Suprapubic skin (tissue), 4 donors: ENCODE measurements around the gene TGFBRAP1. TPM values are rescaled to one million over a fixed set of nuclear protein-coding genes. Genes with fewer than 3 reads are reported as not detected.

Source experiments
- DNase-seq, 2 donors: peaks; one replicate each; pipeline ENCODE4 v3.0.0-alpha.2; 2019; ENCODE audit warnings: low spot score in 2 of 2
- H3K27ac ChIP-seq: fragments of 200-600 bp; sonication (generic); one replicate; pipeline ENCODE4 v1.5.1; 2019
- H3K27me3 ChIP-seq: fragments of 200-600 bp; sonication (generic); one replicate; pipeline ENCODE4 v1.5.1; 2019
- H3K36me3 ChIP-seq: fragments of 200-600 bp; sonication (generic); one replicate; pipeline ENCODE4 v1.5.1; 2019
- H3K4me1 ChIP-seq: fragments of 200-600 bp; sonication (generic); one replicate; pipeline ENCODE4 v1.5.1; 2019
- H3K4me3 ChIP-seq: fragments of 200-600 bp; sonication (generic); one replicate; pipeline ENCODE4 v1.5.1; 2019; ENCODE audit warnings: mild to moderate bottlenecking
- H3K9me3 ChIP-seq: fragments of 200-600 bp; sonication (generic); one replicate; pipeline ENCODE4 v1.5.1; 2019
- EP300 ChIP-seq: sonication (generic); formaldehyde crosslinking; IDR thresholded peaks from one replicate; pipeline ENCODE4 v1.6.1; 2017; ENCODE audit warnings: antibody characterized with exemption
- POLR2A ChIP-seq, 2 donors: fragments of 450-650 bp; IDR thresholded peaks; one replicate each; pipeline ENCODE4 v1.6.1; 2017; ENCODE audit warnings: antibody characterized with exemption in 2 of 2, mild to moderate bottlenecking in 2 of 2, moderate library complexity in 2 of 2
- POLR2AphosphoS5 ChIP-seq, 3 donors: sonication (generic); formaldehyde crosslinking; IDR thresholded peaks; one replicate each; pipeline ENCODE4 v1.6.1; 2017; ENCODE audit warnings: antibody characterized with exemption in 3 of 3
- WGBS: methylation state at CpG from one replicate; pipeline ENCODE4 v1.1.5; 2018; 5-methylcytosine and 5-hydroxymethylcytosine counted together
- total RNA-seq, 4 donors: library from RNA; depleted of rRNA; stranded (reverse); fragments of >200 nt; gene quantifications; one replicate each; pipeline ENCODE4 v1.1.0, GENCODE V29; 2016
- TF ChIP-seq, protein P1 (sequence below), 2 donors: fragments of 200-600 bp in 1 of 2; fragments of 450-650 bp in 1 of 2; sonication (generic) in 1 of 2; IDR thresholded peaks; one replicate each; pipeline ENCODE4 v1.5.1; 2016 to 2019; ENCODE audit warnings: antibody characterized with exemption in 2 of 2, mild to moderate bottlenecking in 1 of 2, moderate library complexity in 1 of 2

Gene TGFBRAP1
- total RNA-seq, 4 donors from 2014 or later = 31.0 to 38.1 (median 36.9) TPM

DNA sequence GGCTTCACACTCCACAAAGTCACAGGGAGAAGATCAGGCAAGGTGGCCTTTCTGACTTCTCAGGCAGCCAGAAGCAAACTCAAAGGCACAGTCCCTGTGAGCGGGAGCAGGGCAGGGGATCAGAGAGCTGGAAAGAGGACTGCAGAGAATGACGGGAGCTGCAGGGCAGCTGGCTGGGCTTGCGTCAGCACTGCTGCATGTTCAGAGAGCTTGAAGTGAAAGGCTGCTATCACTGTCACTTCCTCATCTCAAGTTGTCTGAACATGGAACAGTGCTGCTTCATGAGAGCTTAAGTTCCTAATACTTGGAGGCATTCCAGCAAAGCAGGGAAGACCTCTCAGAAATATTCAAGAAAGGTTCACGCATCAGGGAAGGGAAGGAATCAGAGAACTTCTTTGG, 20.4 kb downstream of the TGFBRAP1 start:
- DNase-seq = no peak
- TF ChIP-seq POLR2AphosphoS5 (IDR thresholded peaks at IDR 0.05) (no peak), POLR2A (IDR thresholded peaks at IDR 0.05) (no peak), EP300 (no peak)
- TF ChIP-seq, protein P1, sequence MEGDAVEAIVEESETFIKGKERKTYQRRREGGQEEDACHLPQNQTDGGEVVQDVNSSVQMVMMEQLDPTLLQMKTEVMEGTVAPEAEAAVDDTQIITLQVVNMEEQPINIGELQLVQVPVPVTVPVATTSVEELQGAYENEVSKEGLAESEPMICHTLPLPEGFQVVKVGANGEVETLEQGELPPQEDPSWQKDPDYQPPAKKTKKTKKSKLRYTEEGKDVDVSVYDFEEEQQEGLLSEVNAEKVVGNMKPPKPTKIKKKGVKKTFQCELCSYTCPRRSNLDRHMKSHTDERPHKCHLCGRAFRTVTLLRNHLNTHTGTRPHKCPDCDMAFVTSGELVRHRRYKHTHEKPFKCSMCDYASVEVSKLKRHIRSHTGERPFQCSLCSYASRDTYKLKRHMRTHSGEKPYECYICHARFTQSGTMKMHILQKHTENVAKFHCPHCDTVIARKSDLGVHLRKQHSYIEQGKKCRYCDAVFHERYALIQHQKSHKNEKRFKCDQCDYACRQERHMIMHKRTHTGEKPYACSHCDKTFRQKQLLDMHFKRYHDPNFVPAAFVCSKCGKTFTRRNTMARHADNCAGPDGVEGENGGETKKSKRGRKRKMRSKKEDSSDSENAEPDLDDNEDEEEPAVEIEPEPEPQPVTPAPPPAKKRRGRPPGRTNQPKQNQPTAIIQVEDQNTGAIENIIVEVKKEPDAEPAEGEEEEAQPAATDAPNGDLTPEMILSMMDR (IDR thresholded peaks at IDR 0.05) = no peak
- no peak overlapping the region for H3K27ac ChIP-seq

DNA sequence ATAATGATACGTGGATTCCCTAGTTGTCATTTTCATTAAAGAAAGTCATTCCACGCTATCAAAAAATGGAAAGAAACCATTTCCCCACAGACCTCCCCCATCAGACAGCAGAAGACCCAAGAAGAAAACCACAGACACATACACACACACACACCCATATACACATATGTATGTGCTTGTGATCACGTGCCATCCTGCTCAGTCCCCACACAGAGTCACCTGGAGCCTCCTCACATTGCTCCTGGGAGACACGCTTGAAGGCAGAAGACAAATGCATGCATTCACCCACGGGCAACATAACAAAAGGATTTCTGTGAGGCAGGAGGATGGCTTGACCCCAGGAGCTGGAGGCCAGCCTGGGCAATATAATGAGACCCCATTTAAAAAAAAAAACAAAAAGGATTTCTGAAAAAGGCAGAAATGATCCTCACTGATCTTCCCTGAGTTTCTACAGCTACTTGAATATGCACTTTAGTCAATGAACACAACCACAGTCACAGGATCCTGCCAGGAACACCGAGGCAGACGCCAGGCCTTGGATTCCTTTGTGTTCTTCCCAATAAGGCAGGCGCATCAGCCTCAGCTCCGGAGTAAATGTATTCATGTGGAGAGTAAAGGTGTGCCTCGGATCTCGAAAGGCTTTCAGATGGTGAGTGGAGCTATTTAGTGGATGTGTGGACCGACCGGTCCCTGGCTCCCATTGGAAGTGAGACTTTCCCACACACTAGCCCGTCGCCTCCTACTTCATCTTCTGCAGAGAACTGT, 21.0 kb downstream of the TGFBRAP1 start:
- H3K27ac ChIP-seq = no peak overlapping the region
- DNase-seq = no peak
- 93% methylated on average over 14 of the region's 15 CpGs for WGBS

More for the DNA sequence above, 20.4 kb downstream of the TGFBRAP1 start:
- no peaks in the 10 kb centered on the region for H3K27me3 ChIP-seq
- no peaks in the 10 kb centered on the region for H3K4me1 ChIP-seq
- WGBS = 83% methylated on average over 4 of the region's 4 CpGs
- no peak overlapping the region for H3K4me3 ChIP-seq
- H3K9me3 ChIP-seq = no peaks in the 10 kb centered on the region
- H3K36me3 ChIP-seq = peaks cover 18% of the 10 kb centered on the region

DNA sequence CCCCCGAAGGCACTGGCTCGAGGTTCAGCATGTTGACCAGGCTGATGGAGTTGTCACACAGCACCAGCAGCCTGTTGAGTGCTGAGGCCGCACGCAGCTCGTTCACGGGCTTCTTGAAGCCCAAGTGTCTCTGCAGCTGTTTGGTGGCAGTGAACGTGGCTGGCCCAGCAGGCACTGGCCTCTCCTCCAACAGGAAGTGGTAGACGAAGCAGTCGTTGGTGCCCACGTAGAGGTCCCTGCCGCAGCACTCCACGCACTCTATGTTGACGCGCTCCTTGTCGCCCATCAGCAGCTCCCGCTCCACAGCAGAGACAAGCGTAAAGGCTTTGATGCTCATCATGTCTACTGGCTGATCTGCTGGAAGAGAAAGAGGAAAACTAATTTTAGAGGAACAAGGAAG, 21.6 kb downstream of the TGFBRAP1 start:
- TF ChIP-seq POLR2AphosphoS5 (IDR thresholded peaks at IDR 0.05) = no peak
- DNase-seq = no peak
- WGBS = 92% methylated on average over 11 of the region's 17 CpGs
- Histone ChIP-seq H3K27ac (no peak overlapping the region), H3K4me3 (no peak overlapping the region), H3K36me3 (peaks cover 18% of the 10 kb centered on the region), H3K9me3 (no peaks in the 10 kb centered on the region), H3K4me1 (no peaks in the 10 kb centered on the region), H3K27me3 (no peaks in the 10 kb centered on the region)

More for the DNA sequence above, 21.0 kb downstream of the TGFBRAP1 start:
- Histone ChIP-seq H3K9me3 (no peaks in the 10 kb centered on the region), H3K4me1 (no peaks in the 10 kb centered on the region), H3K4me3 (no peak overlapping the region), H3K27me3 (no peaks in the 10 kb centered on the region), H3K36me3 (peaks cover 18% of the 10 kb centered on the region)
- TF ChIP-seq, protein P1 (IDR thresholded peaks at IDR 0.05) = no peak
- no peak for TF ChIP-seq POLR2A (IDR thresholded peaks at IDR 0.05)
- no peak for TF ChIP-seq POLR2AphosphoS5 (IDR thresholded peaks at IDR 0.05)
- TF ChIP-seq EP300 = no peak

DNA sequence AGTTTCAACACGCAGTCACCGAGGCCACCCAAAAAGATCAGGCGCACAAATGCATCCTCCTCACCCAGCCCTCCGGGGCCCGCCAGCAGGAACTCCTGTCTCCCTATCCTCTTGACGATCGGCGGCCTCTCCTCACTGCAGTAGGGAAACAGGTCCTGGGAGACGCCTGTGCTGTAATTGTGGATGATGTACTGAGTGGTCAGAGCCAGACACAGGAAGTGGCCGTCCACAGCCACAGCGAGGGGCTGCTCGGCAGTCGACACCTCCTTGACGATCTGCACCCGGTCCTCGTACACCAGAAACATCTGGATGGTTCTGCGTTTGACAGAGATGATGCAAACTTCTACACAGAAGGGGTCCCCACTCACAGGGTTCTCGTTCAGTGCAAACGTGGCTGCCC, 22.0 kb downstream of the TGFBRAP1 start:
- H3K36me3 ChIP-seq = peaks cover 18% of the 10 kb centered on the region
- H3K27ac ChIP-seq = no peak overlapping the region
- H3K4me1 ChIP-seq = no peaks in the 10 kb centered on the region
- H3K9me3 ChIP-seq = no peaks in the 10 kb centered on the region
- TF ChIP-seq EP300 (no peak), POLR2A (IDR thresholded peaks at IDR 0.05) (no peak), POLR2AphosphoS5 (IDR thresholded peaks at IDR 0.05) (no peak)
- TF ChIP-seq, protein P1 (IDR thresholded peaks at IDR 0.05) = no peak
- no peak overlapping the region for H3K4me3 ChIP-seq
- DNase-seq = no peak
- WGBS = 92% methylated on average over 16 of the region's 19 CpGs
- H3K27me3 ChIP-seq = no peaks in the 10 kb centered on the region

DNA sequence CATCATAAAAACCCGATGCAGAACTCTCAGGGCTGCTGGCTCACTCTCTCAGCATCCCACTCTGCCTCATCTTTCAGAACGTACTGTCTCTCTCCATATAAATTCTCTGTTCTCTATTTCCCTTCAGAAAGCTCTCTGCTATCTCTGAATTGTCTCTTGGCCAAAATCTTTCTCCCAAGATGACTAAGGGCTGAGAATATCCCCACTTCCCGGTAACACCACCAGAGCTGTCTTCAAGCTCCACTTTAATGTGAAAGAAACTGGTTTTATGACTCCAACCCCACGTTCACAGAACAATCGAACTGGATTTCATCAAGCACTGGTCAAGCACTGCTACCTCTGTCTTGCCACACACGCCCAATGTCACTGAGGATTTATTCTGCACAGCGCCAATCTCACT, 22.4 kb downstream of the TGFBRAP1 start:
- DNase-seq = no peak
- H3K4me3 ChIP-seq = no peak overlapping the region
- peaks cover 18% of the 10 kb centered on the region for H3K36me3 ChIP-seq
- no peaks in the 10 kb centered on the region for H3K9me3 ChIP-seq
- H3K4me1 ChIP-seq = no peaks in the 10 kb centered on the region
- TF ChIP-seq EP300 = no peak
- no peak for TF ChIP-seq POLR2A (IDR thresholded peaks at IDR 0.05)
- TF ChIP-seq, protein P1 (IDR thresholded peaks at IDR 0.05) = no peak
- TF ChIP-seq POLR2AphosphoS5 (IDR thresholded peaks at IDR 0.05) = no peak
- no peak overlapping the region for H3K27ac ChIP-seq
- H3K27me3 ChIP-seq = no peaks in the 10 kb centered on the region
- 93% methylated on average over 7 of the region's 7 CpGs for WGBS
